NCI-H146 (cell line): ENCODE measurements around the gene ZNF3.
A peak's percentile ranks its signal among the peaks of the same experiment; 100 is the strongest.

Experiments
- DNase-seq: peaks from one replicate; lab custom pipeline; 2025; lab: John Stamatoyannopoulos, UW

ZNF3 gene

DNA sequence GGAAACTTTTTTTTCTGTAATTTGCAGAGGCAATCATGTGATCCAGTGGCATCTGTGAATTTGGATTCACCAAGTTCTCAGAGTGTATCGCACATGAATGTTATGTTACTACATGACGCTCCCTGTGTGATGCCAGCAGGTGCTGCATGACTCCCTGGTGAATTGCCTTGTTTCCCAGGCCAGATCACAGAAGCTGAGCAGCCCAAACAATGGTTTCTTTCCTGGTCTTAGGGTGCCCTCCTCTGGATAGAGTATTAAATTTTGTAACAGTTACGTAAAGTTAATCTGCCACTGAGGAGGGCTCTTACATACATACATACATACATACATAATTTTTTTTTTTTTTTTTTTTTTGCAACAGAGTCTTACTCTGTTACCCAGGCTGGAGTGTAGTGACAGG, 28.3 kb downstream of the ZNF3 start:
- DNase-seq = peak; percentile 70

DNA sequence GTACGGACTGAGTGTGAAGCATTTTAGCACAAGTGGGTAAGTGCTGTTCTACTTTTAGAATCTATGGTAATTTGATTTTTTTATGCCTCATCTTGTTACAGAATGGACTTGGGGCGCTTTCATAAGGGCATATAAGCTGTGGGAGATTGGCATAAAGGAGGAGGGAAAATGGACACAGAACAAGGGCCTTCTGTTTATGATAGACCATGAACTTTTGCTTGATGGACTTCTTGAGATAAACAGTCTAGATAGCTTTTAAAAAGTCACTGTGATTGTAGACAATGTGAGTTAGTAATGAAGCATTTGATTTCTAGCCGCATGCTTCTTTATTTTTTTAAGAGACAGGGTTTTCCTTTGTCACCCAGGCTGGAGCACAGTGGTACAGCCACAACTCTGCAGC, 29.9 kb downstream of the ZNF3 start:
- no peak for DNase-seq

DNA sequence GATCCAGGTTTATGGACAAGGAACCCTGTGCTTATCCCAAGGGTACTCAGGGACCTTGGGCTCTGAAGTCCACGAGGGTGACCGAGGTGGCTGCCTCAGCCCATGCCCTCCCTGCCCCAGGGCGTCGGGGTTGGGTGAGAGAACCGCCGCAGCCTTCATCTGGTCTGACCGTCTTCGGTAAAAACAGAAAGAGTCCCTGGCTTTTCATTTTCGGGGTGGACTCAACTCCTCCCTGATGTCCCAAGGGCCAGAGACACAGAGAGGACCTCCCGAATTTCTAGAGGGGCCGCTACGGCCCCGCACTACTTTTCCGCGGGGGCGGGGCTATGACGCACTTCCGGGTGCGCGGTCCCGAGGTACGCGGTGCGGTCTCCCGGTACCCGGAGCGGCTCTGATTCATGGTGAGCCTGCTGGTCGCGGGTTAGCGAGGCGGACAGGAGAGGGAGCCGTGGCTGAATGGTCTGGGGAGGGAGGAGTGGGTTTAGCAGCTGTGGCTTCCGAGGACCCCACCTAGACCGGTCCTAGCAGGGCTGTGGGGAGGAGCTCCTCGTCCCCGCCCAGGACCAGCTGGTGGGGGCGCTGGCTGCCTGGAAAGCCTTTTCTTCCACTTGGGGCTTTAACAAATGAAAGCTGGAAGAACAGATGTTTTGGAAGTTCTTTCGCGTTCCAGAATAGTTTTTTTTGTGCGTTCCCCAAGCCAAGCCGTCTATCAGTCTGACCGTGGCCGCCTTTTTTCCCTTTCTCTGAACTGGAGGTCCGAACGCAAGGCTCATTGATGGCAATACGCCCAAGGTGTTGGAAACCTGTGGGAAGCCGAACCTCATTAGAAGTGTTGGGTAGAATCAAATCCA, 31.9 kb downstream of the ZNF3 start, which contains the start of gene ZSCAN21:
ZSCAN21 (plus strand) TSS at position 334 of the 851 bp plus-strand sequence. CDS start 7,233 bp downstream, outside the sequence.
- peak; percentile 81 for DNase-seq

DNA sequence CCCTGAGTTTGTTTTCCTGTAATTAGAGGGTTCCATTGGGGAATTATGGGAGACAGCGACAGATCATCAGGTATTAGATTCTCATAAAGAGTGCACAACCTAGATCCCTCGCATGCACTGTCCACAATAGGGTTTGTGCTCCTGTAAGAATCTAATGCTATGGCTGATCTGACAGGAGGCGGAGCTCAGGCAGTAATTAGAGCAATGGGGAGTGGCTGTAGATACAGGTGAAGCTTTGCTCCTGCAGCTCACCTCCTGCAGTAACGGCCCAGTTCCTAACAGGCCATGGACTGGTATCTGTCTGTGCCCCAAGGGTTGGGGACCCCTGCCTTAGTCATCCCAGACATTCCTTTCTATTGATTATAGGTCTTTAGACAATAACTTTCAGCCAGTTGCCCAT, 32.8 kb downstream of the ZNF3 start:
- peak; percentile 14 for DNase-seq

DNA sequence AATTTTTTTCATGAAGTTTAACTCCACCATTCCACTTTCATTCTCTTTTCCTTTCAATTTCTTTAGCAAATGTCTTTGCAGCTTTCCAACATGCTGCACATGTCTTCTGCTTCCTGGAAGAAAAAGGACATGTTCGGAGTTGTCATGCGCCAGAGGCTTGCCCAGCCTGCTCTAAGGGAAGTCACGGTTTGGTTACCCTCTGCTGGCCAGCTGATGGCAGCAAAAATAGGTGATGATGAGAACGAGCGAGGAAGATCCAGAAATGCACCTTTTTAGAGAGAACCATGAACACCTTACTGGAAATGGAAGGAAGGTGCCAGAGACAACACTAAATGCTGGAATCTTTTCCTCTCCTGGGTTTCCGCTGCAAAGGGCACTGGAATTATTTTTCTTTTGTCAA, 36.8 kb downstream of the ZNF3 start:
- DNase-seq = no peak

DNA sequence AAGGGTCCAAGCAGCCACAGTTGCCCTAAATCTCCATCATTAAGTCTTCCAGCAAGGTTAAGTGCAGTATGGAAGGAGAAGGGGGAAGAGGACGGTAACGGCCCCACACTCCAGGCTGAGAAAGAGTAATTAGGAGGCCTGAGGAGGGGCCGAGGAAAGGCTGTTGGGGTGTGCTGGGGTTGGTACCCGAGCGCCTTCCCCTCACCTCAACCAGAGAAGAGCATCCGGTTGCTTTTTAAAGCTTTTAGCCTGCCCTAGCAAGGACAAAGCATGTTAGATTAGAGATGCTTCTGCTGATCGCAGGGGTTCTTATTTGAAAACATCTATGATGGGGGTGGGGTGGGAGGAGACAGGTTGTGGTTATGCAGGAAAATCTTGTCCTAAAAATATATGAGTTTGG, 40.9 kb downstream of the ZNF3 start:
- no peak for DNase-seq

DNA sequence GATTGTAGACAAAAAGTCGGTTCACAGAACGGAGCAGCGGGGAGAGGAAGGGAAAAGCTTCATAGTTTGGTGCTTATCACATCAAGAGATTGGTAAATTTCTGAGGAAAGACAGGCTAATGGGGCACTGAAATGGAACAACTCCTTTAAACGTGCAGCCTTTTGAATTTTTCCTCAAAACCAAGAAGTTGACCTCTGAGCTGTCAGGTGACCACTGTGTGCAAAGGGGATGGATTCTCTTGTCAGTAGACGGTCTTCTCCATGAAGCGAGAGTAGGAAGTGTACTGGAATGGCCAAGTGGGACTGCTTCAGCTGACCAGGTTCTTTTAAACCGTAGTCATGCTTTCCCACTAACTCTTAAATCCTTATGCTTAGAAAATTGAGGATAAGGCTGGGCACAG, 43.2 kb downstream of the ZNF3 start:
- no peak for DNase-seq

DNA sequence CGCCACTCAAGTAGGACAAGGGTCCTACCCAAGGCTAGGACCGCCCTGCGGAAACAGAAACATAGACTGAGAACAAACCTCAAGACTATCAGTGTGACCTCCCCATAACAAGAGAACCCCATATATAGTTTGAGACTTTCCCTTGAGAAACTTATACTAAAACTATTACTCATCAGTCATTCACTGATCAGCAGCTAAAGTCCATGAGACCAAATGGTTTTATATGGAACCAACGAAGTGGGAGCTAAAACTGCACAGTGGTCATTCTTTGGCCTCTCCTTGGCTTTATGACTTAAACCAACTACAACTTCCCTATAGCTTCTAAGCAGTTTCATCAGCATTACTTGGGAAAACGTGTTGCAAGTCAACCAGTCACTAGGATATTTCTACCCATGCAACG, 45.6 kb downstream of the ZNF3 start:
- no peak for DNase-seq

DNA sequence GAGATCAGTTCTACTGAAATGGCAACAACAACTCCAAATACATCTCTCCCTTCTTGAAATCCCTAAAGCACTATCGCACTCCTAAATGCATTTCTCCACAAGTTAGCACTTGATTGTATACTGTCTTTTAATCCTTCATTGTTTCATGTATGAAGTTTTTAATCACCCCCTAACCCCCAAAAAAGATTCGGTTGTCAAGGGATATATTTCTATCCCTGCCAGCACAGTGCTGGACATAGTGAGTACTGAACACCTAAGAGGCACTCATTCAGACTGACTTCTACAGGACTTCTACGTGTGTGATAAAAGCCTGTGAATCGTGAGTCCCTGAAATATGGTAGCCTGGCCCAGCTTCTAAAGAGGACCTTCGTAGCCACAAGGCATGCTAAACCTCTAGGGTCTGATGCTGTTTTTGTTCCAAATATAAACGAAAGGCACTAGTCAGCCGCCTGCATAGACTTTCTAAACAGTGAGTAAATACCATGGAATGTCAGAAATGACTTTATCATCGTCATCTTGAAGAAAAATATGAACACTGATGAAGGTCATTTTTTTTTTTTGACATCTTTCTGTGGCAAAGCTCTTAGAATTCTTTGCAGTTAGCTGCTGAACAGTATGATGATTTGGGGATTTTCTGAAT, 46.5 kb downstream of the ZNF3 start:
- no peak for DNase-seq

DNA sequence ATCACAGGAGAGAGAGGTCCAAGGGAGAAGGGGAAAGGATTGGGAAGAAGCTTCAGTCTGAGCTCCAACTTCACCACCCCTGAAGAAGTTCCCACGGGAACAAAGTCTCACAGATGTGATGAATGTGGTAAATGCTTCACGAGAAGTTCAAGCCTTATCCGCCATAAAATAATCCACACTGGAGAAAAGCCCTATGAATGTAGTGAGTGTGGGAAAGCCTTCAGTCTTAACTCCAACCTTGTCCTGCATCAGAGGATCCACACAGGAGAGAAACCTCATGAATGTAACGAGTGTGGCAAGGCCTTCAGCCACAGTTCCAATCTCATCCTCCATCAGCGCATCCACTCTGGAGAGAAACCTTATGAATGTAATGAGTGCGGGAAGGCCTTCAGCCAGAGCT, 48.0 kb downstream of the ZNF3 start:
- no peak for DNase-seq

DNA sequence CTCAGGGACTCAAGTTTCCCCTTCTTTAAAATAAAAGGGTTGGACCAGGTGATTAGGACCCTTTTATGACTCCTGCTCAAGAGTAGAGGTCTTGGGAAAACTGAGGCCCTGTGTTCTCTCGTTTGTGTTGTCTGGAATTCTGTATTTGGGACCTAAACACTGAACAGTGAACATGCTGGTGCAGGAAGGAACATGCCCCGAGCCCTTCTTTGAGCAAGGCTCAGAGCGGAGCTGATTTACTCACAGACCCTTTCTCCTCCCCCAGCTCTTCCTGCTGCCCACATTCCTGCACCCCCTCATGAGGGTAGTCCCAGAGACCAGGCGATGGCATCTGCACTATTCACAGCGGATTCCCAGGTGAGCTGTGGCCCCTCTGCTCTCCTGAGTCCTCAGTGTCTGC, 51.9 kb downstream of the ZNF3 start:
- no peak for DNase-seq

DNA sequence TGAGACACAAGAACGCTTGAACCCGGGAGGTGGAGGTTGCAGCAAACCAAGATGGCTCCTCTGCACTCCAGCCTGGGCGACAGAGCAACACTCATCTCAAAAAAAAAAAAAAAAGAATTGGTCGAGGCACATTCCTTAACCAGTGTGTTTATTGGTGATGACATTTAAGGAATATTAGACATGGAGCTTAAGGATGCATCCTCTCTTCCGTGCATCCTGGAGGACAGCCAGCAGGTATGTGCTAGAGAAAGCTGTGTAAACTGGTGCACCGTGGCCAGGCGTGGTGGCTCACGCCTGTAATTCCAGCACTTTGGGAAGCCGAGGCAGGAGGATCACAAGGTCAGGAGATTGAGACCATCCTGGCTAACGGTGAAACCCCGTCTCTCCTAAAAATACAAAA, 54.3 kb downstream of the ZNF3 start:
- no peak for DNase-seq

DNA sequence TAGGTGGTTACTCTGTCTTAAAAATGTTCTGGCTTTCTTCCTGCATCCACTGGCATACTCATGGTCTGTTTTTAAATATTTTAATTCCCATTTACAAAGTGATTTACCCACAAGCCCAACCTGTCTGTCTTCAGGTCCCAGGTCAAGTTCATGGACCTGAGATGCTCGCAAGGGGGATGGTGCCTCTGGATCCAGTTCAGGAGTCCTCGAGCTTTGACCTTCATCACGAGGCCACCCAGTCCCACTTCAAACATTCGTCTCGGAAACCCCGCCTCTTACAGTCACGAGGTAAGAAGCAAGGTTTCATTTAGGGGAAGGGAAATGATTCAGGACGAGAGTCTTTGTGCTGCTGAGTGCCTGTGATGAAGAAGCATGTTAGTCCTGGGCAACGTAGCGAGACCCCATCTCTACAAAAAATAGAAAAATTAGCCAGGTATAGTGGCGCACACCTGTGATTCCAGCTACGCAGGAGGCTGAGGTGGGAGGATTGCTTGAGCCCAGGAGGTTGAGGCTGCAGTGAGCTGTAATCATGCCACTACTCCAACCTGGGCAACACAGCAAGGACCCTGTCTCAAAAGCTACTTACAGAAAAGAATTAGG, 57.4 kb downstream of the ZNF3 start:
- no peak for DNase-seq

DNA sequence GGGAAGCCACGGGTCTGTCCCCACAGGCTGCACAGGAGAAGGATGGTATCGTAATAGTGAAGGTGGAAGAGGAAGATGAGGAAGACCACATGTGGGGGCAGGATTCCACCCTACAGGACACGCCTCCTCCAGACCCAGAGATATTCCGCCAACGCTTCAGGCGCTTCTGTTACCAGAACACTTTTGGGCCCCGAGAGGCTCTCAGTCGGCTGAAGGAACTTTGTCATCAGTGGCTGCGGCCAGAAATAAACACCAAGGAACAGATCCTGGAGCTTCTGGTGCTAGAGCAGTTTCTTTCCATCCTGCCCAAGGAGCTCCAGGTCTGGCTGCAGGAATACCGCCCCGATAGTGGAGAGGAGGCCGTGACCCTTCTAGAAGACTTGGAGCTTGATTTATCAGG, 58.0 kb downstream of the ZNF3 start:
- DNase-seq = no peak

DNA sequence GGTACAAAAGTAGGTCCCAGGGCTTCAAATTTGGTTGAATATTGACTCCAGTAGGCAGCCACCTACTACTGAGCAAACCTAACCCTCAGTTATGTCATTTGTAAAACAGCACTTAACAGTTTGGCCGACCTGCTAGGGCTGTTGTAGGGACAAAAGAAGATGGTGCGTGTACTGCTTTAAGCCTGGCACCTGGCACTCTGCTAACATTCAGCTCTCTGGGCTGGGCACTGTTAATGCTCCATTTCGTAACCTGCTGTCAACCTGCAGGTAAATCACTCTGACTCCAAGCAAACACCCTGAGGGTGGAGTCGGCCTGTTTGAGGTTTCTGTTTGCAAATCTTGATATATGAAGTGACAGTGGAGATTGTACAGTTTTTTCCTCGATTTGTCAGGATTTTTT, 58.9 kb downstream of the ZNF3 start:
- no peak for DNase-seq

DNA sequence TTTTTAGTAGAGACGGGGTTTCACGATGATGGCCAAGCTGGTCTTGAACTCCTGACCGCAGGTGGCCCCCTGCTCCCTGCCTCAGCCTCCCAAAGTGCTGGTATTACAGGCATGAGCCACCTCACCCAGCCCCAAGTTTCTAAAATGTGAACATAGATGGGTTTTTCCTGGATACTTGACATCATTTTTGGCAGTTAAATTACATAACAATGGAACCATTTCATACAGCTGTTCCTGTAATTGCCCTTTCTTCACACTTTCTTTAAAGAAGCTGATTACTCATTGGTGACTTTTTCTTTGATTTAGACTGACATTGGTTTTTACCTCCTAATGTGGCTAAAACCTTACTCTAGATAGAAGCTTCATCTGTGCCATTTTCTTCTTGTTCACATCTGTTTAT, 60.2 kb downstream of the ZNF3 start:
- DNase-seq = no peak
